A673 (cell line): ENCODE results near the gene ELL2. TPM values are rescaled to one million over a fixed set of nuclear protein-coding genes. Genes with fewer than 3 reads are reported as not detected.
A peak's percentile ranks its signal among the peaks of the same experiment; 100 is the strongest.

ENCODE experiments used
- BruUV-seq: library from RNA; stranded (reverse); fragments of 400-500 nt; replicated peaks from 2 replicates; lab custom pipeline; 2021; lab: Mats Ljungman, UMichigan
- CTCF ChIA-PET: fragments of 300-600 bp; sonication (Branson Sonifier 250); formaldehyde crosslinking; loops from one replicate; lab custom pipeline; 2022; ENCODE audit warnings: antibody characterized with exemption; lab: Charles Lee
- POLR2A ChIA-PET: fragments of 300-600 bp; sonication (Branson Sonifier 250); formaldehyde crosslinking; loops from one replicate; lab custom pipeline; 2022; ENCODE audit warnings: antibody characterized with exemption; ENCODE audit not compliant: low non-redundant PET; lab: Charles Lee
- DNase-seq: peaks from one replicate; pipeline ENCODE4 v3.0.0-alpha.2; 2015; ENCODE audit warnings: low spot score
- H3K27ac ChIP-seq: fragments of 200-600 bp; sonication (generic); 2 replicates; pipeline ENCODE4 v1.5.1; 2016; ENCODE audit warnings: mixed run types, low read depth, mild to moderate bottlenecking, mixed read lengths, antibody characterized with exemption, low read length; ENCODE audit not compliant: poor library complexity, severe bottlenecking
- H3K27me3 ChIP-seq: fragments of 200-600 bp; sonication (generic); replicated peaks from 2 replicates; pipeline ENCODE4 v1.6.1; 2017; ENCODE audit warnings: mixed run types, low read depth, mild to moderate bottlenecking, mixed read lengths, antibody characterized with exemption, low read length; ENCODE audit not compliant: insufficient read depth, poor library complexity
- H3K36me3 ChIP-seq: fragments of 200-600 bp; sonication (generic); 2 replicates; pipeline ENCODE4 v1.6.1; 2016; ENCODE audit warnings: mixed run types, mild to moderate bottlenecking, mixed read lengths, antibody characterized with exemption, low read length; ENCODE audit not compliant: insufficient read depth, poor library complexity, severe bottlenecking
- H3K4me1 ChIP-seq: fragments of 200-600 bp; sonication (generic); 2 replicates; pipeline ENCODE4 v1.6.1; 2017; ENCODE audit warnings: mixed run types, mild to moderate bottlenecking, mixed read lengths, antibody characterized with exemption, low read length; ENCODE audit not compliant: insufficient read depth, poor library complexity, severe bottlenecking
- H3K4me3 ChIP-seq: fragments of 200-600 bp; sonication (generic); 2 replicates; pipeline ENCODE4 v1.5.1; 2016; ENCODE audit warnings: low read depth, mixed run types, mild to moderate bottlenecking, mixed read lengths, low read length; ENCODE audit not compliant: poor library complexity, severe bottlenecking
- H3K9me3 ChIP-seq: fragments of 200-600 bp; sonication (generic); 2 replicates; pipeline ENCODE4 v1.6.1; 2016; ENCODE audit warnings: mixed run types, low read depth, mild to moderate bottlenecking, mixed read lengths, antibody characterized with exemption, low read length; ENCODE audit not compliant: poor library complexity, severe bottlenecking
- EZH2 ChIP-seq: fragments of 200-600 bp; sonication (generic); IDR thresholded peaks from 2 replicates; pipeline ENCODE4 v1.6.1; 2017; ENCODE audit warnings: borderline replicate concordance, low read depth, mild to moderate bottlenecking, mixed read lengths, antibody characterized with exemption, low read length; ENCODE audit not compliant: poor library complexity, severe bottlenecking
- intact Hi-C: fragments of 100-400 bp; cut with micrococcal nuclease; formaldehyde crosslinking; loops from one replicate; pipeline ENCODE4 v1.10.0; 2022; ENCODE audit not compliant: unreplicated experiment
- total RNA-seq: library from RNA; stranded (reverse); gene quantifications from 2 replicates; pipeline ENCODE4 v1.2.3, GENCODE V29; 2021
- TF ChIP-seq, protein P1 (sequence below): fragments of 300-800, 200-600 bp; sonication (generic); conservative IDR thresholded peaks from 2 replicates; pipeline ENCODE4 v1.5.1; 2017; ENCODE audit warnings: low read depth, mild to moderate bottlenecking, antibody characterized with exemption, low read length, moderate library complexity, mixed read lengths

Gene ELL2
- total RNA-seq, 1 experiment from 2014 or later = 12.0 TPM

DNA sequence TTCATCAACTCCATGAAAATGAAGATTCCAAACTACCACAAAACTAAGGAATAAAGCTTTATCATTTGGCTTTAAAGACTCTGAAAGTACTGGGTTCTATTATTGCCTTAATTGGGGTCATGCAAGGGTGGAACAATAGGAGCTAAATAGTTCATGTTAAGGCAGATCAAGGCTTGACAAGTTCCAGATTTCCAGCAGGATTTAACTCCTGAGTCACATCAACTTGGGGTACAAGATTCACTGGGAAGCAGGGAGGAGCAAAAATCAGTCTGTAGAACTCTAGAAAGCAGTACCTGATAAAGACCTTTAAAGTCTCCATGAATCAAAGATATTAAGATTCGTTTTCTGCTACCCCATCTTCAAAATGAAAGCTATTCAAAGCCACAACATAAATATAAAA is 97.2 kb downstream of the ELL2 start:
- no peak for DNase-seq
- BruUV-seq = no TSS peak
- Histone ChIP-seq H3K4me1 (peaks cover 18% of the 10 kb centered on the region), H3K27ac (no peak overlapping the region), H3K4me3 (no peak overlapping the region), H3K27me3 (no peaks in the 10 kb centered on the region), H3K36me3 (no peaks in the 10 kb centered on the region), H3K9me3 (no peaks in the 10 kb centered on the region)
- ChIA-PET CTCF (no interaction called here), POLR2A (no interaction called here)
- no peak for TF ChIP-seq EZH2
- TF ChIP-seq, protein P1, sequence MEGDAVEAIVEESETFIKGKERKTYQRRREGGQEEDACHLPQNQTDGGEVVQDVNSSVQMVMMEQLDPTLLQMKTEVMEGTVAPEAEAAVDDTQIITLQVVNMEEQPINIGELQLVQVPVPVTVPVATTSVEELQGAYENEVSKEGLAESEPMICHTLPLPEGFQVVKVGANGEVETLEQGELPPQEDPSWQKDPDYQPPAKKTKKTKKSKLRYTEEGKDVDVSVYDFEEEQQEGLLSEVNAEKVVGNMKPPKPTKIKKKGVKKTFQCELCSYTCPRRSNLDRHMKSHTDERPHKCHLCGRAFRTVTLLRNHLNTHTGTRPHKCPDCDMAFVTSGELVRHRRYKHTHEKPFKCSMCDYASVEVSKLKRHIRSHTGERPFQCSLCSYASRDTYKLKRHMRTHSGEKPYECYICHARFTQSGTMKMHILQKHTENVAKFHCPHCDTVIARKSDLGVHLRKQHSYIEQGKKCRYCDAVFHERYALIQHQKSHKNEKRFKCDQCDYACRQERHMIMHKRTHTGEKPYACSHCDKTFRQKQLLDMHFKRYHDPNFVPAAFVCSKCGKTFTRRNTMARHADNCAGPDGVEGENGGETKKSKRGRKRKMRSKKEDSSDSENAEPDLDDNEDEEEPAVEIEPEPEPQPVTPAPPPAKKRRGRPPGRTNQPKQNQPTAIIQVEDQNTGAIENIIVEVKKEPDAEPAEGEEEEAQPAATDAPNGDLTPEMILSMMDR = no peak
- intact Hi-C loops = loop anchor here (5.0 kb wide), 1 partner anchor 98 kb away; the partner anchor contains the start of gene ELL2

DNA sequence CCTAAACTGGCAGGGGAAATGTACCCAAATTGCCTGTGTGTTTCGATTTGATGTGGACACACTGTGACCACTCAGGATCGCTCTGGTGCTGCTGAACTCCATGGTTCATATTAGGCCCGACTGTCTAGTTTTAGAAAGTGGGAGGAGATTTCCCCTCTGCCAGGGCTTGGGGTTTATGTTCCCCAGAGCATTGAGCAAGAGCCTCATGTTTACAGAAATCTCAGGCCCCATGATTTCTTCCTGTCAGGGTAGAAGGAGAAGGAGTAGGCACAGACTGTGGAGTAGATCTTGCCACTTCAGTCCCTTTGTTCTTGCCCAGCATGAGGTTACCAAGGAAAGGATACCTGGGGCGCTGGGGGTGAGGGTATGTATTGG is 98.3 kb downstream of the ELL2 start:
- TF ChIP-seq EZH2 = no peak
- TF ChIP-seq, protein P1 = no peak
- no TSS peak for BruUV-seq
- ChIA-PET CTCF (no interaction called here), POLR2A (no interaction called here)
- H3K27me3 ChIP-seq = no peaks in the 10 kb centered on the region
- H3K36me3 ChIP-seq = no peaks in the 10 kb centered on the region
- peak; percentile 79 for DNase-seq
- peaks cover 18% of the 10 kb centered on the region for H3K4me1 ChIP-seq
- intact Hi-C loops = loop anchor here (5.0 kb wide), 1 partner anchor 99 kb away; the partner anchor contains the start of gene ELL2
- H3K27ac ChIP-seq = no peak overlapping the region
- H3K9me3 ChIP-seq = no peaks in the 10 kb centered on the region
- no peak overlapping the region for H3K4me3 ChIP-seq

DNA sequence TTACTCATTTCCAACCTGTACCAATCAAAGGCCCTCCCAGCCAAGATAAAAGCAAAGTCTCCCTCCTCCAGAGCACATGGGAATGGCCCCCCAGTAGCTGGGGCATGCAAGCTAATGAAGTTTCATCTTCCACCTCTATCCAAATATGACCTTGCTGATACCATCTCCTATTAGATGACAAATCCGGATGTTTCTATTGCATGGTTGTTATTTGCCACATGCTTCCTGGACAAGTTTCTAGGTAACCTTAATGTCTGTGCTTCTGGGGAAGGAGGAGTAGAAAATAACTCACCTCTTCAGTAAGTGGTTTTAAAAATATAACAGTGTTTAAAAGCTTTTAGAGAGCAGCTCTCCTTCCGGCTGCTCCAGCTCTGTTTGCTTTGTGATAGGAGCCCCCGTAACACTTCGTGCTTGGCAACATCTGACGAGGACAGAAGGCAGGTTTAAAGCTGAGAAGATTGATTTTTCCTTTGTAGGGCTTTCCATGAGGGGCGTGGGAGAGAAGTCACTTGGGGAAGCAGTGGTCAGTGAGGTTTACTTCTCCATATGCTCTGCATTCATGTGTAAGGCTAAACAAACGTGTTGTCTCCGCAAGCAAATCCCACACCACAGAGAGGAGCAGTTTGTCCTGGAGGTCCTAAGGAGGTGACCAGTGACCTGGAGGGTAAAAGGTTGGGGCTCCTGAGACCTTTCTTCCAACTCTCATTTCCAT is 98.8 kb downstream of the ELL2 start:
- no peak for TF ChIP-seq EZH2
- TF ChIP-seq, protein P1 = no peak
- H3K36me3 ChIP-seq = no peaks in the 10 kb centered on the region
- H3K9me3 ChIP-seq = no peaks in the 10 kb centered on the region
- ChIA-PET CTCF (no interaction called here), POLR2A (no interaction called here)
- DNase-seq = no peak
- H3K27ac ChIP-seq = no peak overlapping the region
- peaks cover 18% of the 10 kb centered on the region for H3K4me1 ChIP-seq
- BruUV-seq = no TSS peak
- no peak overlapping the region for H3K4me3 ChIP-seq
- intact Hi-C loops = loop anchor here (5.0 kb wide), 1 partner anchor 99 kb away; the partner anchor contains the start of gene ELL2
- no peaks in the 10 kb centered on the region for H3K27me3 ChIP-seq
